SU-DHL-6 (cell line): ENCODE data around the gene CACNA1B.

Experiments used
- H2AFZ ChIP-seq: fragments of 200-600 bp; sonication (generic); 2 replicates; pipeline ENCODE4 v1.6.1; 2014; ENCODE audit warnings: low read depth, mild to moderate bottlenecking, moderate library complexity, mixed read lengths, antibody characterized with exemption, low read length; ENCODE audit not compliant: severe bottlenecking
- H3F3A ChIP-seq: fragments of 200-600 bp; shearing (Covaris generic); 2 replicates; pipeline ENCODE4 v1.6.0; 2016; ENCODE audit warnings: antibody characterized with exemption, mild to moderate bottlenecking; ENCODE audit not compliant: insufficient read depth
- H3K27ac ChIP-seq: fragments of 200-600 bp; sonication (generic); 2 replicates; pipeline ENCODE4 v1.5.1; 2016; ENCODE audit warnings: low read depth, mild to moderate bottlenecking, low read length, moderate library complexity, mixed read lengths
- H3K27me3 ChIP-seq: fragments of 200-600 bp; sonication (generic), shearing (Covaris generic); 2 replicates; pipeline ENCODE4 v1.6.0; 2014; ENCODE audit warnings: mild to moderate bottlenecking, low read length
- H3K36me3 ChIP-seq: fragments of 200-600 bp; sonication (generic); 2 replicates; pipeline ENCODE4 v1.6.1; 2014; ENCODE audit warnings: mild to moderate bottlenecking, low read length, mixed read lengths
- H3K4me2 ChIP-seq: fragments of 300-600, 200-600 bp; shearing (Covaris generic), sonication (generic); 2 replicates; pipeline ENCODE4 v1.6.0; 2014; ENCODE audit warnings: low read length, low read depth, mild to moderate bottlenecking; ENCODE audit not compliant: poor library complexity, severe bottlenecking
- H3K4me3 ChIP-seq: fragments of 200-600 bp; sonication (generic); 2 replicates; pipeline ENCODE4 v1.5.1; 2014; ENCODE audit warnings: antibody characterized with exemption, low read length, mild to moderate bottlenecking, mixed read lengths; ENCODE audit not compliant: insufficient read depth, poor library complexity, severe bottlenecking
- H3K79me2 ChIP-seq: fragments of 200-600 bp; sonication (generic); 2 replicates; pipeline ENCODE4 v1.6.1; 2014; ENCODE audit warnings: mild to moderate bottlenecking, low read length, moderate library complexity; ENCODE audit not compliant: insufficient read depth
- H3K9ac ChIP-seq: fragments of 200-600 bp; sonication (generic); 2 replicates; pipeline ENCODE4 v1.7.0; 2014; ENCODE audit warnings: mild to moderate bottlenecking, low read length
- H3K9me2 ChIP-seq: fragments of 200-600 bp; sonication (generic); replicated peaks from 2 replicates; pipeline ENCODE4 v1.6.1; 2014; ENCODE audit warnings: low read length; ENCODE audit not compliant: insufficient read depth
- H3K9me3 ChIP-seq: fragments of 200-600 bp; sonication (generic); 2 replicates; pipeline ENCODE4 v1.6.1; 2014; ENCODE audit warnings: low read length, mixed read lengths; ENCODE audit not compliant: insufficient read depth
- H4K20me1 ChIP-seq: fragments of 200-600 bp; sonication (generic); 2 replicates; pipeline ENCODE4 v1.6.1; 2014; ENCODE audit warnings: low read depth, mild to moderate bottlenecking, antibody characterized with exemption, low read length, moderate library complexity, mixed read lengths
- EZH2phosphoT487 ChIP-seq: fragments of 200-600 bp; sonication (generic), shearing (Covaris generic); conservative IDR thresholded peaks from 2 replicates; pipeline ENCODE4 v1.6.1; 2018; ENCODE audit warnings: mild to moderate bottlenecking, antibody characterized with exemption, low read length, moderate library complexity, mixed read lengths
- TF ChIP-seq, protein P1 (sequence below): fragments of 200-600 bp; sonication (generic); IDR thresholded peaks from one replicate; pipeline ENCODE4 v1.5.1; 2017; ENCODE audit warnings: antibody characterized with exemption, mild to moderate bottlenecking, low read length, moderate library complexity; ENCODE audit not compliant: insufficient read depth, poor library complexity, severe bottlenecking

The CACNA1B gene

DNA sequence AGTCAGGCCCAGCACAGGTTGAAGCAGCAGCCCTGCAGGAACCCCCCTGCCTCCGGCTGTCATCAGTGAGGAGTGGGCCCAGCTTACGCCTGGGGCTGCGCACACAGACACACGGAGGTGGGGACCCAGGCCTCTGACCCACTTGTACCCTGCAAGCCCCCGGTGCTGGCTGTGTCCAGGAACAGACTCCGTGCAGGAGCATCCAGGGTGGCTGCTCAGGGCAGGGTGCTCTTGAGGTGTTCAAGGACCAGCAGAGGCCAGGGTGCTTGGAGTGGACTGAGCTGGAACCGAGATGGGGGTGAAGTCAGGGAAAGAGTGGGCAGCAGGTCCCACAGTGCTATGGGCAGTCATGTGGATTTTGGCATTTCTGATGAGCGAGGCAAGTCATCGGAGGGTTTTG, 199.5 kb downstream of the CACNA1B start:
- no peaks in the 10 kb centered on the region for H3K9me3 ChIP-seq
- H3K9ac ChIP-seq = no peak overlapping the region
- H3K9me2 ChIP-seq = no peaks in the 10 kb centered on the region
- no peak overlapping the region for H3K4me3 ChIP-seq
- H4K20me1 ChIP-seq = no peaks in the 10 kb centered on the region
- H3K4me2 ChIP-seq = no peak overlapping the region
- H3F3A ChIP-seq = no peaks in the 10 kb centered on the region
- H3K79me2 ChIP-seq = no peaks in the 10 kb centered on the region
- no peaks in the 10 kb centered on the region for H3K27me3 ChIP-seq
- H3K36me3 ChIP-seq = no peaks in the 10 kb centered on the region
- no peak for TF ChIP-seq EZH2phosphoT487
- TF ChIP-seq, protein P1, sequence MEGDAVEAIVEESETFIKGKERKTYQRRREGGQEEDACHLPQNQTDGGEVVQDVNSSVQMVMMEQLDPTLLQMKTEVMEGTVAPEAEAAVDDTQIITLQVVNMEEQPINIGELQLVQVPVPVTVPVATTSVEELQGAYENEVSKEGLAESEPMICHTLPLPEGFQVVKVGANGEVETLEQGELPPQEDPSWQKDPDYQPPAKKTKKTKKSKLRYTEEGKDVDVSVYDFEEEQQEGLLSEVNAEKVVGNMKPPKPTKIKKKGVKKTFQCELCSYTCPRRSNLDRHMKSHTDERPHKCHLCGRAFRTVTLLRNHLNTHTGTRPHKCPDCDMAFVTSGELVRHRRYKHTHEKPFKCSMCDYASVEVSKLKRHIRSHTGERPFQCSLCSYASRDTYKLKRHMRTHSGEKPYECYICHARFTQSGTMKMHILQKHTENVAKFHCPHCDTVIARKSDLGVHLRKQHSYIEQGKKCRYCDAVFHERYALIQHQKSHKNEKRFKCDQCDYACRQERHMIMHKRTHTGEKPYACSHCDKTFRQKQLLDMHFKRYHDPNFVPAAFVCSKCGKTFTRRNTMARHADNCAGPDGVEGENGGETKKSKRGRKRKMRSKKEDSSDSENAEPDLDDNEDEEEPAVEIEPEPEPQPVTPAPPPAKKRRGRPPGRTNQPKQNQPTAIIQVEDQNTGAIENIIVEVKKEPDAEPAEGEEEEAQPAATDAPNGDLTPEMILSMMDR = no peak
- no peak overlapping the region for H2AFZ ChIP-seq
- no peak overlapping the region for H3K27ac ChIP-seq

GRCh38 chr9:138077898-138078540, 200.4 kb downstream of the CACNA1B start:
- Histone ChIP-seq H3K27me3 (no peaks in the 10 kb centered on the region), H3K9me3 (no peaks in the 10 kb centered on the region), H3K4me2 (no peak overlapping the region), H3K9ac (no peak overlapping the region), H3K4me3 (no peak overlapping the region), H3K9me2 (no peaks in the 10 kb centered on the region), H3F3A (no peaks in the 10 kb centered on the region), H4K20me1 (no peaks in the 10 kb centered on the region), H3K79me2 (no peaks in the 10 kb centered on the region), H2AFZ (no peak overlapping the region), H3K27ac (no peak overlapping the region), H3K36me3 (no peaks in the 10 kb centered on the region)
- TF ChIP-seq, protein P1 = no peak
- TF ChIP-seq EZH2phosphoT487 = no peak

DNA sequence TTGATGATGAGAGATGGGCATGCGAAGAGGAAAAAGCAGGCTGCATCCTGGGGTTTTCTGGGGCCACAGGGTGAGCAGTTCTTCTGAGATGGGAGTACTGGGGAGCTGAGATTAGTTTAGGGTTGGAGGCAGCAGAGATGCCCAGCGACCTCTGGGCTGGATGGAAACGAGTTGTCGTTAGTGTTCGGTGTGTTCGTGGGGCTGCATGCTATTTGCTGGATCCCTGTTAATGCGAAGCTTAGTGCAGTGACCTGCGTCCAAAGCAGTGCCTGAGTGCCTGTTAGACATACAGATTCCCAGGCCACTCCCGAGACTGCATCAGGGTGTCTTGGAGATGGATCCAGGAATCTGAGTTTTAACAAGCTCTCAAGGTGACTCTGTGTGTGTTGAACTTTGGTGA, 201.3 kb downstream of the CACNA1B start:
- Histone ChIP-seq H3K4me3 (no peak overlapping the region), H3F3A (no peaks in the 10 kb centered on the region), H3K9ac (no peak overlapping the region), H3K36me3 (no peaks in the 10 kb centered on the region), H3K79me2 (no peaks in the 10 kb centered on the region), H3K9me2 (no peaks in the 10 kb centered on the region), H3K4me2 (no peak overlapping the region), H4K20me1 (no peaks in the 10 kb centered on the region), H2AFZ (no peak overlapping the region), H3K27me3 (no peaks in the 10 kb centered on the region), H3K9me3 (no peaks in the 10 kb centered on the region), H3K27ac (no peak overlapping the region)
- TF ChIP-seq EZH2phosphoT487 = no peak
- TF ChIP-seq, protein P1 = no peak
